NCI-H2196 treated with DMSO at 0.1 percent for 48 hours (cell line): ENCODE results near the gene PAX2.
A peak's percentile ranks its signal among the peaks of the same experiment; 100 is the strongest.

Experiments used
- DNase-seq: peaks from one replicate; lab custom pipeline; 2025; ENCODE audit not compliant: unreplicated experiment; lab: John Stamatoyannopoulos, UW

The PAX2 gene

DNA sequence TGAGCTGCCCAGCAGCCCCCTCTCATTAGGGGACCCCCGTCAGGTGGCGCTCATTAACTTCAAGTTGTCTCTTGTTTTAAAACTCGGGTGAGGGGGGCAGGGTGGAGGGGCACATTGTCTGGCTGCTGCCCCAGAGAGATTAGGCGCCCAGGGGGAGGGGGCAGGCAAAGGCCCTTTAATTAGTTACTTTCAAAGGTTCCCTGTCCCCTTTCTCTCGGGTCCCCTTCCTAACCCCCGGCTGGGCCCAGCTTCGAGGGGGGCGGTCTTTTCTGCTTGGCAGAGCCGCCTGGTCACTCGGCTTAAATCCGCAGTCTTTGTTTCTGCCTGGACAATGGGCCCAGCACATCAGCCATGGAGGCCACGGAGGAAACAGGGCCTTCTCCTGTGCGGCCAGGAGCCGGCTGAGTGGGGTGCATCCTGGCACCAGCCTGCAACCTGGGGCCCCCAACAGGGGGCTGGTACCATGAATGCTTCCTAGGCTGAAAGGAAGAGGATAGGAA lies 128.5 kb downstream of the PAX2 start:
- DNase-seq = no peak

- no peak for DNase-seq
Observed at GRCh38 chr10:100874702-100875483, 129.5 kb downstream of the PAX2 start.

DNA sequence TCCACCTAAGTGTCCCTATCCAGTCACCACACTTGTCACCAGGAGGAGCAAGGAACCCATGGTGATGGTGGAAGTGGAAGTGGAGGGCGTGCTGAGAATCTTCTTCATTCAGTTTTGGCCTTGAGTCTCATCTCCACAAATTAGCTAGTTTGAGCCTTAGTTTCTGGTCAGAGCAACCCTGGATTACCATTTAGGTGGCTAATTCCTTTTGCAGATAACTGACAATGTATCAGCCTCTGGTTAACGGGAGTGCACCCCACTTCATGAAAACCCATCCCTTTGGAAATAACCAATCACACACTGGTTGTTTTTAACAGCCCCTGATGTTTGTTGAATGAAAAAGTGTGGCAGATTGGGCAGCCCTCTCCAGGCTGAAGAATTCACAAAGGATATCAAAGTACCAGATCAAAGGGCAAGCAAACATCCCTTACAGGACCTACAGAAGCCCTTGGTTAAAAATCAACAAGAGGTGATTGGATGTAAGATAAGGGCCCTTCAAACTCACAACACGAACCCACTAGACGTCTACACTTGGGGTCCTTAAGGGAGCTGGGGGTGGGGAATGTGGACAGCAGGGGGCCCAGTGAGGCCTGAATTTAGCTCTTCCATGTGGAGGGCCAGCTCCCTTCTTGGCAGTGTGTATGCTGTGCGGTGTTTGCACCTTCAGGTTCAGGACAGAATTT lies 130.2 kb downstream of the PAX2 start:
- DNase-seq = no peak

DNA sequence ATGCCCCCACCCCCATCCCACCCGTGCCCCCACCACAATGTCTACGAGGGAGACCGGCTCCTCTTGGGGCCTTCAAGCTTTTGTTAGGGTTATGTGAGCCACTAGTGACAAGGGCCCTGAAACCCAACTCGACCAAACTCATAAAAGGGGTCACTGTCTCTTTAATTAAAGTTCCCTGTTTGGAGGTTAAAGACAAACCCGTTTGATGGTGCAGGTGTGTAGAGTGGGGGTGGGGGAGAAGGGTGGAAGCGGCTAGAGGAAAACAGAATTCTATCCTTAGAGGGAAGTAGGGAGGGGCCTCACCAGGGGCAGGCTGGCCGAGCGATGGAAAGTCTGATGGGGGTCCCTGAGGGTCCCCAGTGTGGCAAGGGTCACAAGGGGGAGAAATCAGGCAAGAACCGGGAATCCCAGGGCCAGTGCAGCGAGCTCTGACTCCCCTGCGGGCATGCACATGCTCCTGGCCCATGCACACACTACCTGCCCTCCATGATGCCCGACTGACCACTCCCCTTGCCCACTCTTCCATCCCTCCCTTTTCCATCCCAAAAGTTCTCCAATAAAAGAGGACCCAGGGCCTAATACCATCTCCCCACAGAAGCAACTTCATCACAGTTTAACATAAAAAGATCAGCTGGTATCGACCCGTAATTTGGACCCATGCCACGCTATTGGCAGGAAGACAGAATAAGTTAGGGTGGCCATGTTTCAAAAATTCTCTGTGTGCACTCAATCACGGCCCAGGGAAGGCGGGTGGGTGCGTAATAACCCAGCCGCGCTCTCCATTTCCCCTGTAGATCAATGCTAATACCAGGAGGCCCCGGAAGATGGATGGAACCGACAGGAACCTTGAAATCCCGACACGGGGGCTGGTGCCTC lies 131.4 kb downstream of the PAX2 start:
- DNase-seq = no peak

DNA sequence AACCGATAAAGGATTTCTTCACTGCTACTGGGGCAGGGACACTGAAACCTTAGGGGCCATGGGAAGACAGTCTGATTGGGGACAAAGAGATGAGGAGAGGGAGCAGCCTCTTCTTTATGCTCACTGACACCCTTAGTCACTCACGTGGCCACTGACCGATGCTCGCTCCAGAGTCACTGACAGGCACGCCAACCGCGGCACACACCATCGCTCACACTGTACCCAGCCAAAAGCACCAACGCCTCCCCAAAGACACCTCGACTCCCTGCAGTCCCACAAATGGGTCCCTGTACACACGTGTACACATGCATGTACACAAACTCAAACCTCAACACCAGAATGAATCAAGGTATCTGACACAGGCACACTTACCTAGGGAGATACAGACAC lies 132.1 kb downstream of the PAX2 start:
- no peak for DNase-seq

DNA sequence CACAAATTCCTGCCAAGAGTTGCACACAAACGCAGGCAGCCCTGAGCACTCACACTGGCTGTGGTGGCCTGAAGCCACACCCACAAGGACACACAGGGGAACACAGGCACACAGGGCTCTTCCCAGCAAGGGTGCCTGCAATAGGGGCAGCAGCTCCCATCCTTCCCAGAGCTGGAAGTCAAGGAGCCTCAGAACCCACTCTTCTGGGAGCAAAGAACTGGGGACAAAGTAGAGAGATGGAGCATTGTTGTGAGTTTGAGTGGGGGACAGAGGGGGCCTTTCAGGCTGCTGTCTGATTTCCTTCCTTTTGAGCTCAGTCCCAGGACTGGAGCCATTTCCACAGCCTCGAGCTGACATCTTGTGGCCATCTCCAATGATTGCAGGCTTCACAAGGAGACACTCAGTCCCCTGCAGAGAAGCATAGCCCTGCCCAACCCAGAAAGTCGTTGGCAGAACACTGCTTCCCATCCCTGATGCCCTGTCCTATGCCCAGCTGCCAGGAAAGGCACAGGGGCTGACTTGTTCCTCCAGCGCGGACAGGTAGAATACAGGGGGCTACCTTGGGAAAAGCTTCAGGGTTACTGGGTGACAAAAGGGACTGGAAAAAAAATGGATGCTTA lies 133.0 kb downstream of the PAX2 start:
- DNase-seq = peak; percentile 13
